NOMO-1 treated with dmso at 0.1 percent for 144 hours (cell line): ENCODE results near the gene PPP1R27.
"Not testable (repeated sequence)": the region's sequence is repeated elsewhere in the genome, so short reads cannot be mapped to it uniquely, and the experiment has no call there.

Experiments used
- DNase-seq: peaks from one replicate; lab custom pipeline; 2025; ENCODE audit not compliant: unreplicated experiment; lab: John Stamatoyannopoulos, UW

Gene PPP1R27

DNA sequence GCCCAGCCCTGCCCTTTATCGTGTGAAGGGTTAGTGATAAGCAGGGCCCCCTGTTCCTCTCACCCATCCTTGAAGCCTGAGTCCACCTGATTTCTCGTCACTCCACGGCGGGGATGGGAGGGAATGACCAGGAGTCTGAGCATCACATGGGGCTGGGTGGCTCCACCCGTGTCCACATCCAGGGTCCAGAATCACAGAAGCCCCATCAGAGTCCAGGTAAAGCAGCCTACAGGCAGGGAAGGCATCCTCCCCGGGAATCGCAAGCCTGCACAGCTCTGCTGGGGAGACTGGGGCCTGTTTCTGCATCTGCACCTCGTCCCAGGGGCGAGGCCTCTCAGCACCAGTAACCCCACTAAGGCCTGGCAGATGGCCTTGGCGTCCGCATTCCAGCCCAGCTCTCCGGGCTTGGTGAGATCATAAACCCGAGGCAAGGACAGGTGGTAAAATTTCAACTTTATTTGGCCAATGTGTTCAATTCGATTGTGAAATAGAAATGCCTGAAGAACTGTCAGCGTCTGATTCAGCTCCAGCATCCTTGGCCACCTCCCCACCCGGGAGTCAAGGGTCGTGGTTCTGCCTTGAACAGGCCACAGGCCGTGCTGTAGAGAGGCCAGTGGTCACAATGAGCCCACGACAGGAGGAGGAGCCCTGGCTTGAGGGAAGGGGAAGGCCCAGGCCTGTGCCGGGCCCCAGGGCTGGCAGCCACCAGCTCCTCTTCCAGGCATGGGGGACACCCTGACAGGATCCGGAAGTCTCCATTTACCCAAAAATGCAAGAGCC lies 8.1 kb upstream of the PPP1R27 start:
- no peak for DNase-seq

DNA sequence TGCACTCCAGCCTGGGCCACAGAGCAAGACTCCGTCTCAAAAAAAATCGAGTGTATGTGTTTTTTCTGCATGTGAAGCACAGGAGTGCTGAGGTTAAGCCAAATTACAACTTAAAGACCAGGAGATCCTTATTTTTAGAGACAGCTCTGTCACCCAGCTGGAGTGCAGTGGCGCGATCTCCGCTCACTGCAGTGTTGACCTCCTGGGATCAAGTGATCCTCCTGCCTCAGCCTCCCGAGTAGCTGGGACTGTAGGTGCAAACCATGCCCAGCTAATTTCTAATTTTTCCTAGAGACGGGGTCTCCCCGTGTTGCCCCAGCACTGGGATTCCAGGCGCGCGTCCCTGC lies 7.5 kb upstream of the PPP1R27 start:
- DNase-seq: no peak

DNA sequence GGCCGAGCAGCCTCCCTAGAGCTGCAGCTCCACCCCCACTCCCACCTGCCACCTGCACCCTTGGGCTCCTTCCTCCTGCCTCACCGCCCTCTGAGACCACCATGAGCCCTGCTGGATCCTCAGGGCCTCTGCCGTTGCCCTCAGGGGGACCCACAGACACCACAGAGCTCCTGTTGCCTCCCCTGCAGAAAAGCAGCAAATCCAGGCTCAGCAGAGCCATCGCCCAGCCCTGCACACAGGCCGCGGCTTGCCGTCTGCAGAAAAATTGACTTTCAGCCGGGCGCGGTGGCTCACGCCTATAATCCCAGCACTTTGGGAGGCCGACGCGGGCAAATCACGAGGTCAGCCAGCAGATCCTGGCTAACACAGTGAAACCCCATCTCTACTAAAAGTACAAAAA lies 7.0 kb upstream of the PPP1R27 start:
- DNase-seq: no peak

DNA sequence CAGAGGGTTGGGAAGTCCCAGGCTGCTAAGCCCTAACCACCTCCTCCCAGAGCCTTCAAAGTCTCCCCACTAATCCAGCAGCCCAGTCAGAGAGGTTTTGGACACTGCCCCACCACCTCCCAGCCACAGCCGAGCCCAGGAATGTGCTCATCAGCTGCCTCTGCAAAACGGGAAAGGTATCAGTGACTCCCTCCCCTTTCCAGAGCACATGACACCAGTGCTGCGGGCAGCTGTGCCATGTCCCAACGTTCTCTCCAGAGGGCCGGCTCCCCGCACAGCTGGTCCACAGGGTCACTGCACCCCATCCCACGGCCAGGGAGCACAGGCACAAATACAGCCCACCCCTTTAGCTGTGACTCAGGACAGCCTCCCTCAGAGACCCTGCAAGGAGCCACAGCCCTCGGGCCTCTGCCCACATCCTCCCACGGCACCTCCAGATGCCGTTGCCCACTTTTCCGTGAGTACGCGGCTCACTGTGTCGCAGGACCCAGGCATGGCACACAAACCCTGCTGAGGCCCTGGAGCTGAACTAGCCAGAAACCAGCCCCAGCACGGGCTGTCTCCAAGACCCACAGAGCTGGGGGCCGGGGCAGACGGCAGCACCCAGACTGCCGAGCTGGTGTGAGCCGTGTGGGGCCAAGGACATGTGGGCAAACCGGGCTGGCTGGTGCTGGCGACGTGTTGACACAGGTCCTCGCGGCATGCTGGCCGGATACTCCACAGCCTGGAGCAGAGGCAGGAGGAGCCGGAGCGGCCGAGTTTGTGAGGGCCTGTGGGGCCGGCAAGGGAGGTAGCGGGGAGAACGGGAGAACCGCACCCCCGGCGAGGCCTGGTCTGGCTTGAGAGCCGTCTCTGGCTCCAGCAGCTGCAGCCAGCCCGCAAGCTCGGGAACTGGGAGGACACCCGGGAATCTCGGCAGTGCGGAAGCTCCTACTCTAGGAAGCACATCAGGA lies 6.3 kb upstream of the PPP1R27 start:
- no peak for DNase-seq

DNA sequence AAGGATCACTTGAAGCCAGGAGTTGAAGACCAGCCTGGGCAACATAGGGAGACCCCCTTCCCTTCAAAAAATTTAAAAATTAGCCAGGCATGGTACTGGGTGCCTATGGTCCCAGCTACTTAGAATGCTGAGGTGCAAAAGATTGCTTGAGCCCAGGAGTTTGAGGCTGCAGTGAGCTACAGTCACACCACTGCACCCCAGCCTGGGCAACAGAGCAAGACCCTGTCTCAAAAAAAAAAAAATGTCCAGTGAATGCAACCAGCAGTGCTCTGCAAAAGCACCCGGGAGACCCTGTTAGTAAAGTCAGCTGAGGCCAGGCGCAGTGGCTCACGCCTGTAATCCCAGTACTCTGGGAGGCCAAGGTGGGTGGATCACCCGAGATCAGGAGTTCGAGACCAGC lies 5.2 kb upstream of the PPP1R27 start:
- DNase-seq: not testable (repeated sequence)

DNA sequence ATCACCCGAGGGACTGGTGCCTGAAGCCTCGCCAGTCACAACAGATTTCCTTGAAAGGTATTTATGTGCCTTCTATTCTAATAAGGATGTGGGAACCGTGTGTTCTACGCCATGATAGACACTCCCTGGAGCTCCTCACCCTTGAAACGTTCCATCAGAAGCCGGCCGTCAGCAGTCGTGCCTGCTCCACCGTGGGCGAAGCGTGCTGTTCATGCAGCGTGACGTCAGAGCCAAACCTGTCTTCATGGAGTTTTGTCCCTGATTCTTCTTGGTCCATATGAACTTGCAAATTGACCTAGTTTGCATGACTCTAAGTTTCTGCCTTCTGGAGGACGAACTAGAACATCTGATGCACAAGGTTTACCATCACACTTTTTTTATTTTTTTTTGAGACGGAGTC lies 4.5 kb upstream of the PPP1R27 start:
- DNase-seq: no peak

DNA sequence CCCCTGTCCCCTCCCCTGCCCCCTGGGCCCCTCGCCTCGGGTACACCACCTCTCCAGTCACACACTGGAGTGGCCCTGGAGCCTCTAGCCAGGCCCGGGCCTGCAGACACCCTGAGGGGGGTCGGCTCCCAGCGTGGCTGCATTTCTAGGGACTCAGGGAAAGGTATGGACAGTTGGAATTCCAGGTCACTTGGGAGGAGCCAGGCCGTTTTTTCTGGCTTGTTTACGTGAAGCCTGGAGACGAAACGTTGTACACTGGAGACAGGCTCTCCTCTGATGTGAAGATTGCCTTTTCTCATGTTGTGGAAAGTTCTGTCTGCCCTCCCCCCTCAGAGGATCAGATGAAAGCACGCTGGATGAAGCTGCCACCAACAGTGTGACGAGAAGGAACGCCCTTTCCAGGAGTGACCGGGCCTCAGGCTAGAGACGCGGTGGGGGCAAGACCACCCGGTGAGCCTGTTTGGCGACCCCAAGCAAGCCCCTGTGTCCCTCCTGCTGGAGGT lies 4.0 kb upstream of the PPP1R27 start:
- no peak for DNase-seq

DNA sequence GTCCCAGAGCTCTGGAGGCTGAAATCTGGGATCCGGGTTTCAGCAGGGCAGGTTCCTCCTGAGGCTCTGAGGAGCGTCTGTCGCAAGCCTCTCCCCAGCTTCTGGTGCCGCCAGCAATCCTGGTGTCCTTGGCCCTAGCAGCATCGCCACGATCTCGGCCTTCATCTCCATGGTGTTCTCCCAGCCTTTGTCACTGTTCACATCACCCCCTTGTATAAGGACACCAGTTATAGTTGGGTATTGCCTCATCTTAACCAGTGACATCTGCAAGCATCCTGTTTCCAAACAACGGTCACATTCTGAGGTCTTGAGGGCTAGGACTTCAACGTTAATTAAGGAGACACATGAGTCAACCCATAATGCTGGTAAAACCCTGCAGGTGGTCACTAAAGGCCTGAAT lies 2.8 kb upstream of the PPP1R27 start:
- peak; percentile 88 for DNase-seq

DNA sequence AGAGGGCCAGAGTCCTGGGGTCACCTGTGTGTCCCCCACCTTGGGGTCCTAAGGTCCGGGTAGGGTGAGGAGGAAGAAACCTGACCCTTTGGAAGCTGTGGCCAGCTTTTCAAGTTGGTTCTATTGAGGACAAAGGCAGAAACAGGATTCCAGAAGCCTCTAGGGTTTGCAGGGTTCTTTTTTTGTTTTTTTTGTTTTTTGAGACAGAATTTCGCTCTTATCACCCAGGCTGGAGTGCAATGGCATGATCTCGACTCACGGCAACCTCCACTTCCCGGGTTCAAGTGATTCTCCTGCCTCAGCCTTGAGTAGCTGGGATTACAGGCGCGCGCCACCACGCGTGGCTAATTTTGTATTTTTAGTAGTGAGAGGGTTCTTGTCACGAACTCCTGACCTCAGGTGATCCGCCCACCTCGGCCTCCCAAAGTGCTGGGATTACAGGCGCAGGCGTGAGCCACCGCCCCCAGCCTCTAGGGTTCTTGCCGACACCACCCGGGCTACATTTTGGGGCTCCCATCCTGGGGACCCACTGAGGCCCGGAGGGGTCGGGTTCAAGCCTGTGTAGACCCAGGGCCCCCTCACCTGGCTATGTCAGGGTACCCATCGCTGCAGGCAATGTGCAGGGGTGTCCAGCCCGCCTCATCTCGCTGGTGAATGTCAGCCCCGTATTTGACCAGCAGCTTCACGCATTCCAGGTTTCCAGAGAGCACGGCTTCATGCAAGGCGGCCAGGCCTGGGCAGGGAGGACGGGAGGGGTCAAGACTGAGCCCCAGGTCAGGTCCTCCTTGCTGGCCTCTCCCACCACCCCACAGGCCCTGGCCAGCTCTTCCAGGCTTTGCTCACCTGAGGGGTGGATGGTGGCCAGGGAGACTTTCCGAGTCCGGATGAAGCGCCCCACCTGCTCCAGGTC lies 674 bp downstream of the PPP1R27 start:
- no peak for DNase-seq

DNA sequence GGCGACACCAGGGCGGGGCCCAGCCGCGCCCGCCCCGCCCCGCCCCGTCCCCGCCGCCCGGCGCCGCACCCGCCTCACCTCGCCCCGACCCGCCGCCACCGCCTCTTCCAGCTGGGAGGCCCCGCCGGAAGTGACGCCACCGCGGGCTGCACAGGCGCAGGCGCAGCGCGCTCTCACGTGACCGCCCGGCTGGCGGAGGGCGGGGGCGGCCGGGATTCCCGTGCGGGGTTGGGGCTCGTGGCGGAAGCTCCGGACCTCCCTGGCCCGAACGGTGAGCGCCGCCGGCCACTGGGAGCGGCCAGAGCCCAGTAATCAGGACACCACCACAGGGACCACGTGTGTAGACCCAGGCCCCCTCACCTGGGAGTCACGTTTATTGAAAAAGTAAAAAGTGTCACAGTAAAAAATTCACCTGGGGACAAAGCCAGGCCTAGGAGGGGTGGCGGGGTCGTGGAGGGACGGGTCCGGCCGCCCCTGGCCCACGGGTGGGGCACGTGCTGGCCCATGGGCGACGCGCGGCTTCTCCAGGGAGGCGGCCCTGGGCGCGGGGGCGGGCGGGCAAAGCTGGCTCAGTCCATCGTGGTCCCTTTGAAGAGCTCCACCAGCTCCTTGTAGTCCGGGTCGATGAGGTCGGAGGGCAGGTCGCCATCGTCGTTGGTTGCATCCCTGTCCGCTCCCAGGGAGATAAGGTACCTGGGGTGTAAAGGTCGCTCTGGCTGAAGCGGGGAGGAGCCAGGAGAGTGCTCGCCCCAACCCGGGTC lies 1.5 kb downstream of the PPP1R27 start, which contains the start of gene MCRIP1:
TSS of gene MCRIP1 (minus strand) at position 132 of the 761 bp plus-strand sequence. CDS start 8,785 bp downstream, outside the sequence.
- DNase-seq: peak; percentile 87

DNA sequence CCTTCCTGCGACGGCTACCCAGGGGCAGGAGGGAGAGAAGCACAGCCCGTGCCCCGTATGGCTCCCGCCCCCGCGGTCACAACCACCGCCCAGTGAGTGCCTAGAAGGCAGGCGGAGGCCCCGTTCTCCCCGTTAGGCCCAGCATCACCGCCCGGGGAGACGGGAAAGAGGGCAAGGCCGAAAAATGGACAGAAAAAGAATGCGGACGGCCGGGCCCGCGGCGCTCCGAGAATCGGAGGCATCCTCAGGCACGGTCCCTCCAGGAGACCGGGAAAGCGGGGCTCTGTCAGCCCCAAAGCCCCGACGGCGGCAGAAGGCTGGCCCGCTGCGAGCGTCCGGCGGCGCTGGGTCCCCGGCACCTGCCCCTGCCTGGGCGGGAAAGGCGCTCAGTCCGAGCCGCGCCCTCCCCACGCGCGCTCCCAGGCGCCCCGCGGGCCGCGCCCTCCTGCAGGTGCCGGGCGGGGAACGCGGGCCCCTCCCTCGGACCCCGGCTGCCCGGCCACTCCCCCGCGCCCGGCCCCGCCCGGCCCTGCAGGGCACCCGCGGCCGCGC lies 2.2 kb downstream of the PPP1R27 start:
- DNase-seq: no peak

DNA sequence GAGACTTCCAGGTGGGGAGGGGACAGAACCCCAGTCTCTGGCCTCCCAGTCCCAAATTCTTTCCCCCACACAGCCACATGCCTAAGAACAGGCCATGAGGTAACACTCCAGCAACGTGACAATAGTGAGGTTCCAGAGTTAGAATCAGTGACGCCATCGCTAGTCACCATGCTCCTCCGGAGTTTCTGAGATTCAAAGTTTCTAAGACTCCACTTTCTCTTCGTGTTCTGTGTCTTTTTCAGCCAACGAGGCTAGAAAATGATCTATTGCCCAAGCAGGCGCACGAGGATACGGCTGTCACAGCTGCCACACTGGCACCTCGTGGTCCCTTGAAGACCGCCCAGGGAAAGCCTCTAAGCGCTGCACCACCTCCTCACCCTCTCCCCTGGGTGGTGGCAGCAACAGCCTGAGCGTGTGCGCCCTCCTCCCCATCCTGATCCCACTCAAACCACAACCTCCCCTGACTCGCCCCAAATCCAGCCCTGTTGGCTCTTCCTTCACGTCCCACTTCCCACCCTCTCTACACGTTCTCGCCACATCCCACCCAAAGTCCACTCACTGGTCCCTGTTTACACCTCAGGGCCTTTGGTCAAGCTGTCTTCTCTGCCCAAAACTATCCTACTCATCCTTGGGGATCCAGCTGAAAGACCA lies 2.8 kb downstream of the PPP1R27 start:
- DNase-seq: peak; percentile 44

DNA sequence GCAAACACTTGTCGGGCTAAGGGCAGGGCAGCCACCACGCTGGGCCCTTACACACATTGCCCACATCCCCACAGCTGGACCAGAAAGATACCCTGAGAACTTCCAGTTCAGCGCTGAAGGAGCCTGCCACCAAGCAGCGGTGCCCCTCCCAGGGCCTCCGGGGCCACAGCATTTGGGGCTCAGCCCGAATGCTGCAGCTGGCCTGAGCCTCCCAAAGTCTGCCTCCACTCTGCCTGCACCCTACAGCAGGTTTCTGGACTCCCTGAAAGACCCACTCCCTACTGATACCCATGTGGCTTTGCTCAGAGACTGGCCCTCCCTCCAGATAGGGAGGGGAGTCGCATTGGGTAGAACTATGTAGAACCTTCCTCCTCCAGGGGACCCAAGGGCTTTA lies 3.3 kb downstream of the PPP1R27 start:
- no peak for DNase-seq

DNA sequence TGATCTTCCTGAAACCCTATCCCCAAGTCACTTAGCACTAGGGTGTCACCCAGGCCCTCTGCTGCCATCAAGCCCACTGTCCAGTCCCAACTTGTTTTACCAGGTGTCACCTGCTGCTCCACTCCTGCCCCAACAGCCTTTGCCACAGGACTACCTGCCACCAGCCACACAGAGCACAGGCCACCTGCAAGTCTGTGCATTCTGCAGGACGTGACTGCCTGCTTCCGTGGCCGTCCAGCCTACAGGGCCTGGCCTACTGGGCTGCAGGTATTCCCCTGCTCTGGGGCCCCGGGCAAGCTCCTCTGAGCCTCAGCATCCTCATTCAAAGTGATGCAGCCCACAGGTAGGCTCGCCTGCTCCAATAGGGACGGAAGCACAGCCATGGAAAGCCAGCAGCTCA lies 5.0 kb downstream of the PPP1R27 start:
- DNase-seq: no peak

DNA sequence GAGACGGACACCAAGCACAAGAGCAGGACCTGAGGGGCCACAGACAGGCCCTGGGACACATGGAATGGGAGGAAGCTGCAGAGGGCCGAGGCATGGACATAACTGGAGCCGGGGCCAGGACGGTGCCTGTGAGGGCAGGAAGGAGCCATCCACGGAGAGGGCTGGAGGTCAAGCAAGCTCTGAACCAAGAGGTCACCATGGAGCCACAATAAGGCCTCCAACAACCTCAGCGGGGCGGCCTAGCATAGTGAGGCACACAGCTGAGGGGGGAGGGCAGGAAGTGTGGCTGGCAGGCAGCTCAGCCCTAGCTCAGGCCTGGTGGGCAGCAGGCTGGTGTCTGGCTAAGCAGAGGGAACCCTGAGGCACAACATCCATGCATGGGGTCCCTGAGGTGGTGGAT lies 6.2 kb downstream of the PPP1R27 start:
- no peak for DNase-seq

DNA sequence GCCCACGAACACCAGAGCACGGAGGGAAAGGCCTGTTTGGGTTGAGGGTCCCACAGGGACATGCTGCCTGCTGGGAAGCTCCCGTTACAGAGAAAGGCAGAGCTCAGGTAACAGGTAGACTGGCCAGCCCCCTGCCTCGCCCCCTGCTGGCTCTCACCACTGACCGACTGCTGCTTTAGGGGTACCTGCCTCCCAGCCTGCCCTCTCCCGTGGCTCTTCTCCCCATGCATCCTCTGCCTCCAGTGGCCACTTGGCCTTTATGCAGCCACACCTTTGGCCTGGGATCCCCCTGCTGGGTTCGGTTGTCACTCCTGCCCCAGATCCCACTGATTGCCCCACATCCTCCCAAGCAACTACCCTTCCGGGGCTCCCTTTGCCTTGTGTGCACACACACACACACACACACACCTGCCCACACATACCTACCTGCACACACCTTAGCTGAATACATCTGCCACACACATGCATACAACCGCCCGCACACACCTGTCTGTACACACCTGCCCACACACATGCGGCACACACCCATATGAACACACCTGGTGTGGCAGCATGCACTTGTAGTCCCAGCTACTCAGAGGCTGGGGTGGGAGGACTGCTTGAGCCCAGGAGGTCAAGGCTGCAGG lies 8.9 kb downstream of the PPP1R27 start:
- DNase-seq: no peak

DNA sequence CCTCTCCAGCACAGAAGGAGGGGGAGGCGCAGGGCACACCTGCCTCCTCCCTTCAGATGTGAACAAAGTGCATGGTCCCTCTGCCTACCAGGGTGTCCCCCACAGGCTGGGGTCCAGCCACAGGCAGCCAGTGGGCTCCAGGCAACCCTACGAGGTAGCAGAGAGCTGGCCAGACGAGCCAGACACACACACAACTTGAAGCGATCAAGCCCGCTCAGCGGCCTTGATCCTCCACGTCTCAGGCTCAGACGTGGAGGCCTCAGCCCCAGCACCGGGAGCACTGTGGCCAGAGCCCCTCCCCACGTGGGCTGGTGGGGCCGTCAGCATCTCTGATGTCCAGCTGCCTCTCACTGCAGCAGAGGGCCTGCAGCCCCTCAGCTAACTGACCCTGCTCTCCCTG lies 10.3 kb downstream of the PPP1R27 start:
- DNase-seq: no peak

DNA sequence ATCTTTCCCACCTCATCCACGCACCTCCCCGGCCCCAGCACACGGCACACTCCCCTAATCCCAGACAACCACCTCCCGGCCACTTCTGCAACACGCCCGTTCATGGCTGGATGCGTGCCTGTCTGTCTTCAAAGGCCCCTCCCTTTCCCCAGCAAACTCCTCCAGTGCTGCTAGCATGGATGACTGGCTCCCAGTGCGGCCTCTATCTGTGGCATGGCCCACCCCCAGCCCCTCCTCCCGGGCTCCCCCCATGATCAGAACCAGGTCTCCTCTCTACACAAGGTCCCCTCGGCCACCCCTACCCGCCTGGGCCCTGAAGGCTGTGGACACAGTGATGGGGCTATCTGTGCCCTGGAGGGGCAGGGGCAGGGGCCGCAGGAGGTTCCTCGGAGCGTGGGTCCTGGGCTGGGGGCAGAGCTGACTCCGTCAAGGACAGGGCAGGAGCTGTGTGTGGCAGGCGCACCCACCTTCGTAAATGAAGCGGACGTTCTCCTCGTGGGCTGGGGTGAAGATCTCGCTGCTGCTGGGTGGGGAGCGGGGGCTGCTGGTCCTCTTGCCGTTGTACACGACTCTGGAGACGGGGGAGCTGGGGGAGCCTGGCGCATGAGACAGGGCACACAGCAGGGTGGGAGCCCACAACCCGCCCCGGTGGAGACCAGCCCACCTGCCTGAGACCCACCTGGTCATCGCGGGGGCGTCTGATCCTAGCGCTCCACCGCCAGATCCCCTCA lies 10.9 kb downstream of the PPP1R27 start:
- DNase-seq: no peak
